GM12878 (cell line): ENCODE data around the gene RNF220. TPM values are rescaled to one million over a fixed set of nuclear protein-coding genes. Genes with fewer than 3 reads are reported as not detected.

Experiments used
- ATAC-seq: fragments of 200-7000 bp; cut with Tn5 transposase; 3 replicates; pipeline ENCODE4 v1.9.1; 2020; ENCODE audit warnings: mild to moderate bottlenecking, moderate library complexity
- BruUV-seq: library from RNA; stranded (reverse); fragments of 400-500 nt; replicated peaks from 2 replicates; lab custom pipeline; 2021; lab: Mats Ljungman, UMichigan
- CTCF ChIA-PET: fragments of 300-600 bp; sonication (Branson Sonifier 250); formaldehyde crosslinking; extraction: SDS; loops from one replicate; lab custom pipeline; 2021; ENCODE audit warnings: inconsistent platforms; lab: Yijun Ruan, JAX
- POLR2A ChIA-PET: fragments of 350-600 bp; formaldehyde crosslinking; extraction: SDS; loops from one replicate; lab custom pipeline; 2021; ENCODE audit warnings: inconsistent platforms; lab: Charles Lee
- RAD21 ChIA-PET: fragments of 300-600 bp; sonication (Branson Sonifier 250); formaldehyde crosslinking; loops from one replicate; lab custom pipeline; 2023; ENCODE audit warnings: antibody characterized with exemption; ENCODE audit not compliant: unreplicated experiment; lab: Charles Lee
- SMC1A ChIA-PET: fragments of 300-600 bp; sonication (Branson Sonifier 250); formaldehyde crosslinking; loops from one replicate; lab custom pipeline; 2023; ENCODE audit not compliant: unreplicated experiment, uncharacterized antibody; lab: Charles Lee
- DNase-seq: peaks from one replicate; pipeline ENCODE4 v3.0.0-alpha.2; 2011; ENCODE audit warnings: low read depth, low spot score
- FAIRE-seq: peaks from 3 replicates; lab custom pipeline; 2011; peaks lifted over from hg19 to GRCh38; lab: Jason Lieb, UNC
- H2AFZ ChIP-seq: 2 replicates; pipeline ENCODE4 v1.6.0; 2011; ENCODE audit warnings: low read depth, low read length, control low read depth; ENCODE audit not compliant: control insufficient read depth
- H3K27ac ChIP-seq: 2 replicates; pipeline ENCODE4 v1.5.1; 2011; ENCODE audit warnings: control low read depth; ENCODE audit not compliant: control insufficient read depth, insufficient read depth
- H3K27me3 ChIP-seq, 2 experiments: replicated peaks in 1 of 2; 2 replicates each; pipeline versions ENCODE4 v1.6.0 to v1.6.1; 2011; ENCODE audit warnings: low read length in 1 of 2; ENCODE audit not compliant: control insufficient read depth in 2 of 2, insufficient read depth in 2 of 2
- H3K36me3 ChIP-seq, 2 experiments: 2 replicates each; pipeline ENCODE4 v1.5.1; 2011; ENCODE audit warnings: low read length in 1 of 2; ENCODE audit not compliant: control insufficient read depth in 2 of 2, insufficient read depth in 2 of 2
- H3K4me1 ChIP-seq: 2 replicates; pipeline ENCODE4 v1.6.1; 2011; ENCODE audit warnings: mild to moderate bottlenecking, low read length, moderate library complexity, mixed read lengths; ENCODE audit not compliant: control insufficient read depth, insufficient read depth
- H3K4me2 ChIP-seq: 2 replicates; pipeline ENCODE4 v1.6.0; 2011; ENCODE audit warnings: control low read depth; ENCODE audit not compliant: control insufficient read depth, insufficient read depth
- H3K4me3 ChIP-seq: fragments of 200-600 bp; sonication (generic); 2 replicates; pipeline ENCODE4 v1.5.1; 2016
- H3K79me2 ChIP-seq: 2 replicates; pipeline ENCODE4 v1.6.0; 2011; ENCODE audit warnings: low read length; ENCODE audit not compliant: control insufficient read depth, insufficient read depth
- H3K9ac ChIP-seq: 2 replicates; pipeline ENCODE4 v1.8.0; 2011; ENCODE audit warnings: low read length, control low read depth, mixed read lengths; ENCODE audit not compliant: control insufficient read depth, insufficient read depth
- H3K9me3 ChIP-seq: replicated peaks from 3 replicates; pipeline ENCODE4 v1.5.1; 2011; ENCODE audit warnings: mild to moderate bottlenecking, low read length; ENCODE audit not compliant: control insufficient read depth, insufficient read depth
- H4K20me1 ChIP-seq: 2 replicates; pipeline ENCODE4 v1.6.0; 2011; ENCODE audit not compliant: control insufficient read depth, insufficient read depth
- CBX3 ChIP-seq: fragments of 200-600 bp; sonication (generic); IDR thresholded peaks from 2 replicates; pipeline ENCODE4 v1.6.1; 2016; ENCODE audit warnings: low read depth, borderline replicate concordance
- CHD2 ChIP-seq: IDR thresholded peaks from 2 replicates; pipeline ENCODE4 v1.6.1; 2011; ENCODE audit warnings: low read depth, low read length, improper control_type of control experiment, borderline replicate concordance
- ESRRA ChIP-seq: IDR thresholded peaks from 2 replicates; pipeline ENCODE4 v1.6.1; 2012; ENCODE audit warnings: mild to moderate bottlenecking, low read length, improper control_type of control experiment
- HDAC6 ChIP-seq: fragments of 200-600 bp; sonication (generic); IDR thresholded peaks from one replicate; pipeline ENCODE4 v1.8.0; 2017; ENCODE audit warnings: antibody characterized with exemption; ENCODE audit not compliant: unreplicated experiment
- IKZF1 ChIP-seq: fragments of 450-650 bp; conservative IDR thresholded peaks from 2 replicates; pipeline ENCODE4 v1.6.1; 2017; ENCODE audit warnings: antibody characterized with exemption, mild to moderate bottlenecking
- NFIC ChIP-seq: IDR thresholded peaks from 2 replicates; pipeline ENCODE4 v1.6.1; 2012; ENCODE audit warnings: low read depth, mild to moderate bottlenecking, inconsistent platforms, low read length, moderate library complexity
- PAX8 ChIP-seq: fragments of 450-650 bp; IDR thresholded peaks from 2 replicates; pipeline ENCODE4 v1.6.1; 2017; ENCODE audit warnings: mild to moderate bottlenecking, moderate library complexity
- RAD21 ChIP-seq: IDR thresholded peaks from 2 replicates; pipeline ENCODE4 v1.6.1; 2011; ENCODE audit warnings: mild to moderate bottlenecking, low read depth, low read length, moderate library complexity; ENCODE audit not compliant: insufficient read depth
- RELA ChIP-seq: fragments of 450-650 bp; IDR thresholded peaks from 2 replicates; pipeline ENCODE4 v1.8.0; 2014; ENCODE audit warnings: borderline replicate concordance; ENCODE audit not compliant: partially characterized antibody
- RFX5 ChIP-seq: IDR thresholded peaks from 2 replicates; pipeline ENCODE4 v1.6.1; 2011; ENCODE audit warnings: low read depth, low read length, improper control_type of control experiment
- SIN3A ChIP-seq: IDR thresholded peaks from 2 replicates; pipeline ENCODE4 v1.6.1; 2012; ENCODE audit warnings: low read depth, low read length, improper control_type of control experiment
- YY1 ChIP-seq: IDR thresholded peaks from 2 replicates; pipeline ENCODE4 v1.6.1; 2011; ENCODE audit warnings: low read depth, mild to moderate bottlenecking, low read length
- WGBS: methylation state at CpG from one replicate; pipeline ENCODE4 v1.1.6; 2016; ENCODE audit warnings: low lambda C conversion rate; ENCODE audit not compliant: insufficient replicate concordance, insufficient coverage; ENCODE audit errors: missing lambda C conversion rate; 5-methylcytosine and 5-hydroxymethylcytosine counted together
- in situ Hi-C: fragments of 300-500 bp; cut with MboI; formaldehyde crosslinking; loops from 9 replicates; pipeline ENCODE4 v1.14.3; 2018; ENCODE audit warnings: mixed read lengths
- intact Hi-C: fragments of 100-400 bp; cut with micrococcal nuclease; formaldehyde crosslinking; loops from one replicate; pipeline ENCODE4 v1.14.2; 2022; ENCODE audit not compliant: unreplicated experiment
- polyA plus RNA-seq, 11 experiments: library from polyadenylated mRNA; depleted of rRNA in 4 of 11; unstranded in 6 of 11; stranded (reverse) in 5 of 11; fragments of >200 nt; fragmentation: Nextera tagmentation in 4 of 11; fragmentation: Illumina TruSeq in 1 of 11; extraction: Ambion mirVana in 4 of 11; extraction: Trizol in 1 of 11; gene quantifications; 1 replicate in 1 of 11; 2 replicates in 10 of 11; pipeline versions ENCODE4 v1.2.1 to v1.2.3, GENCODE V29; 2011 to 2016; ENCODE audit warnings: inconsistent platforms in 2 of 11, missing spikeins in 2 of 11, low read depth in 1 of 11
- total RNA-seq, 4 experiments: library from RNA; depleted of rRNA in 3 of 4; stranded (reverse); fragments of >200 nt in 3 of 4; fragmentation: Illumina TruSeq in 1 of 4; extraction: Trizol in 1 of 4; gene quantifications; 2 replicates each; pipeline versions ENCODE4 v1.2.1 to v1.2.3, GENCODE V29; 2013 to 2021
- TF ChIP-seq, protein P1 (sequence below): IDR thresholded peaks from 2 replicates; pipeline ENCODE4 v1.6.1; 2012; ENCODE audit warnings: mild to moderate bottlenecking, low read depth, low read length
- TF ChIP-seq, protein P2 (sequence below): fragments of 450-650 bp; IDR thresholded peaks from 2 replicates; pipeline ENCODE4 v1.6.1; 2014; ENCODE audit warnings: mild to moderate bottlenecking
- TF ChIP-seq, protein P3 (sequence below): fragments of 150-350 bp; IDR thresholded peaks from 2 replicates; pipeline ENCODE4 v1.6.1; 2016; ENCODE audit warnings: low read depth, low read length

RNF220 gene
- total and polyA plus RNA-seq, 10 of the 15 experiments (the other 5 are each of a cell fraction or from before 2014, with no cell fraction given) = 4.6 to 84.1 (median 53.7) TPM

DNA sequence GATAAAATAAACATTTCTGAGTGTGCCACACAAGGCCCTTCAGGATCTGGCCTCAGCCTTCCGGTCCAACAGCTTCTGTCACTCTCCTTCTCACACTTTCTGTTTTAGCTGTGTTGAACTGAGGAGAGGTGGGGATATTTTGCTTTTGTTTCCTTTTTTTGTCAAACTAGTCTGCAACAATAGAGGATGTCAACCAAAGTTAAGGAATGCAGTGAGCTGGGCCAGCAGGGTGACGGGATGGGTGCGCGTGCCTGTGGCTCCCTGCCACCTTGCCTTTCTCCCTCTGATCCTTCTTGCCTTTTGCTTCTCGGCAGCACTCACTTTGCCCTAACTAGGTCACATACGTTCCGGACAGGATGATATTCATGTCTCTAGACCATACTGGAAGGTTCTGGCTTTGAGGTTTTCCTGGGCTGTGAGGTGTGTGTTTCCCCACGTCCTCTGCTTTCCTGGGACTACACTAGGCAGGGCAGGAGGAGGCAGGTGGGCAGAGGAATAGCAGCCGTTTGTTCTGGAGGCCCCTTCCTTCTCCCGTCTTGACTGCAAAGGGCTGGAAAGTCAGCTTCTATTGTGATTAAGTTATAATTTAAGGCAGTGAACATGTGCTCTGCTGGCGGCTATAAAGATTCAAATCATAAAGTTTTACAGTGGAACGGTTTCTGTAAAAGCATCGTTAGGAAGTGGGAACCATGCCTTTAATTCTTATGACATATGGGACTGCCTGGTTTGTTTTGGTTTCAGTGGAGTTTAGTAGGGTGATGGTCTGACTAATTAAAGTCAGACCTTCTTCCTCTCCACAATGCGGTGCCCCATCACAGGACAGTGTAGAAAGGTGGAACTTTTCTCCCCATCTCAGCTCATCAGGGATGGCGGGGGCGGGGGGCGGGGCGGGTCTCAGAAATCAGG lies 67.8 kb downstream of the RNF220 start:
- POLR2A ChIA-PET = no interaction called here
- Histone ChIP-seq H3K27ac (no peak overlapping the region), H3K4me1 (no peaks in the 10 kb centered on the region), H4K20me1 (no peaks in the 10 kb centered on the region), H3K79me2 (no peaks in the 10 kb centered on the region), H3K27me3 (peaks cover 0 to 1% of the 10 kb centered on the region in 2 experiments; a peak in 2 of 4 replicates), H3K9ac (no peak overlapping the region), H2AFZ (no peak overlapping the region), H3K4me2 (no peak overlapping the region), H3K36me3 (no peaks in the 10 kb centered on the region)
- intact Hi-C loops = no loop called here
- ATAC-seq (no peak), DNase-seq (no peak), FAIRE-seq (no peak)
- CTCF ChIA-PET = interaction anchor here (0.6 kb wide), 1 partner anchor 18 kb away, joined by 3 read pairs; no protein-coding TSS in a partner anchor
- RAD21 ChIA-PET = no interaction called here
- SMC1A ChIA-PET = interaction anchor here (0.6 kb wide), 1 partner anchor 38 kb away, joined by 3 read pairs; no protein-coding TSS in a partner anchor
- 30% methylated on average over 17 of the region's 18 CpGs for WGBS
- in situ Hi-C loops = no loop called here
- BruUV-seq = no TSS peak
- TF ChIP-seq, protein P1, sequence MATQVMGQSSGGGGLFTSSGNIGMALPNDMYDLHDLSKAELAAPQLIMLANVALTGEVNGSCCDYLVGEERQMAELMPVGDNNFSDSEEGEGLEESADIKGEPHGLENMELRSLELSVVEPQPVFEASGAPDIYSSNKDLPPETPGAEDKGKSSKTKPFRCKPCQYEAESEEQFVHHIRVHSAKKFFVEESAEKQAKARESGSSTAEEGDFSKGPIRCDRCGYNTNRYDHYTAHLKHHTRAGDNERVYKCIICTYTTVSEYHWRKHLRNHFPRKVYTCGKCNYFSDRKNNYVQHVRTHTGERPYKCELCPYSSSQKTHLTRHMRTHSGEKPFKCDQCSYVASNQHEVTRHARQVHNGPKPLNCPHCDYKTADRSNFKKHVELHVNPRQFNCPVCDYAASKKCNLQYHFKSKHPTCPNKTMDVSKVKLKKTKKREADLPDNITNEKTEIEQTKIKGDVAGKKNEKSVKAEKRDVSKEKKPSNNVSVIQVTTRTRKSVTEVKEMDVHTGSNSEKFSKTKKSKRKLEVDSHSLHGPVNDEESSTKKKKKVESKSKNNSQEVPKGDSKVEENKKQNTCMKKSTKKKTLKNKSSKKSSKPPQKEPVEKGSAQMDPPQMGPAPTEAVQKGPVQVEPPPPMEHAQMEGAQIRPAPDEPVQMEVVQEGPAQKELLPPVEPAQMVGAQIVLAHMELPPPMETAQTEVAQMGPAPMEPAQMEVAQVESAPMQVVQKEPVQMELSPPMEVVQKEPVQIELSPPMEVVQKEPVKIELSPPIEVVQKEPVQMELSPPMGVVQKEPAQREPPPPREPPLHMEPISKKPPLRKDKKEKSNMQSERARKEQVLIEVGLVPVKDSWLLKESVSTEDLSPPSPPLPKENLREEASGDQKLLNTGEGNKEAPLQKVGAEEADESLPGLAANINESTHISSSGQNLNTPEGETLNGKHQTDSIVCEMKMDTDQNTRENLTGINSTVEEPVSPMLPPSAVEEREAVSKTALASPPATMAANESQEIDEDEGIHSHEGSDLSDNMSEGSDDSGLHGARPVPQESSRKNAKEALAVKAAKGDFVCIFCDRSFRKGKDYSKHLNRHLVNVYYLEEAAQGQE = no peak
- no peak for TF ChIP-seq RAD21
- TF ChIP-seq CBX3 = no peak
- TF ChIP-seq, protein P2, sequence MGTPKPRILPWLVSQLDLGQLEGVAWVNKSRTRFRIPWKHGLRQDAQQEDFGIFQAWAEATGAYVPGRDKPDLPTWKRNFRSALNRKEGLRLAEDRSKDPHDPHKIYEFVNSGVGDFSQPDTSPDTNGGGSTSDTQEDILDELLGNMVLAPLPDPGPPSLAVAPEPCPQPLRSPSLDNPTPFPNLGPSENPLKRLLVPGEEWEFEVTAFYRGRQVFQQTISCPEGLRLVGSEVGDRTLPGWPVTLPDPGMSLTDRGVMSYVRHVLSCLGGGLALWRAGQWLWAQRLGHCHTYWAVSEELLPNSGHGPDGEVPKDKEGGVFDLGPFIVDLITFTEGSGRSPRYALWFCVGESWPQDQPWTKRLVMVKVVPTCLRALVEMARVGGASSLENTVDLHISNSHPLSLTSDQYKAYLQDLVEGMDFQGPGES = no peak
- no peak for TF ChIP-seq CHD2
- TF ChIP-seq, protein P3, sequence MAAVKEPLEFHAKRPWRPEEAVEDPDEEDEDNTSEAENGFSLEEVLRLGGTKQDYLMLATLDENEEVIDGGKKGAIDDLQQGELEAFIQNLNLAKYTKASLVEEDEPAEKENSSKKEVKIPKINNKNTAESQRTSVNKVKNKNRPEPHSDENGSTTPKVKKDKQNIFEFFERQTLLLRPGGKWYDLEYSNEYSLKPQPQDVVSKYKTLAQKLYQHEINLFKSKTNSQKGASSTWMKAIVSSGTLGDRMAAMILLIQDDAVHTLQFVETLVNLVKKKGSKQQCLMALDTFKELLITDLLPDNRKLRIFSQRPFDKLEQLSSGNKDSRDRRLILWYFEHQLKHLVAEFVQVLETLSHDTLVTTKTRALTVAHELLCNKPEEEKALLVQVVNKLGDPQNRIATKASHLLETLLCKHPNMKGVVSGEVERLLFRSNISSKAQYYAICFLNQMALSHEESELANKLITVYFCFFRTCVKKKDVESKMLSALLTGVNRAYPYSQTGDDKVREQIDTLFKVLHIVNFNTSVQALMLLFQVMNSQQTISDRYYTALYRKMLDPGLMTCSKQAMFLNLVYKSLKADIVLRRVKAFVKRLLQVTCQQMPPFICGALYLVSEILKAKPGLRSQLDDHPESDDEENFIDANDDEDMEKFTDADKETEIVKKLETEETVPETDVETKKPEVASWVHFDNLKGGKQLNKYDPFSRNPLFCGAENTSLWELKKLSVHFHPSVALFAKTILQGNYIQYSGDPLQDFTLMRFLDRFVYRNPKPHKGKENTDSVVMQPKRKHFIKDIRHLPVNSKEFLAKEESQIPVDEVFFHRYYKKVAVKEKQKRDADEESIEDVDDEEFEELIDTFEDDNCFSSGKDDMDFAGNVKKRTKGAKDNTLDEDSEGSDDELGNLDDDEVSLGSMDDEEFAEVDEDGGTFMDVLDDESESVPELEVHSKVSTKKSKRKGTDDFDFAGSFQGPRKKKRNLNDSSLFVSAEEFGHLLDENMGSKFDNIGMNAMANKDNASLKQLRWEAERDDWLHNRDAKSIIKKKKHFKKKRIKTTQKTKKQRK = no peak
- TF ChIP-seq SIN3A = no peak
- no peak for TF ChIP-seq IKZF1
- TF ChIP-seq RFX5 = no peak
- TF ChIP-seq NFIC = no peak
- TF ChIP-seq RELA = no peak
- no peak for TF ChIP-seq ESRRA
- TF ChIP-seq PAX8 = no peak
- TF ChIP-seq YY1 = no peak
- no peak for TF ChIP-seq HDAC6
- TF ChIP-seq, all 136 proteins: peak for 0
- Histone ChIP-seq H3K9me3 (no peaks in the 10 kb centered on the region), H3K4me3 (no peak overlapping the region)
